Heart left ventricle (tissue), 13 donors: ENCODE data around the gene CHAF1A.

Experiments used
- CTCF ChIP-seq, 12 donors: fragments of 200-600 bp; sonication (generic) in 4 of 12; IDR thresholded peaks; one replicate each; pipeline versions ENCODE4 v1.5.0 to v1.8.0; 2018 to 2022; ENCODE audit warnings: antibody characterized with exemption in 12 of 12, mild to moderate bottlenecking in 5 of 12
- POLR2A ChIP-seq, 2 donors: fragments of 450-650 bp; IDR thresholded peaks; one replicate each; pipeline ENCODE4 v1.6.1; 2017; ENCODE audit warnings: antibody characterized with exemption in 2 of 2, mild to moderate bottlenecking in 2 of 2, moderate library complexity in 2 of 2
- donor health status: ischemic (EF 13 %, LVEDD 7.1; RV severe dilation, severe dysfunction).
- donor health status: DM: no; HTN: yes; CAD: no.
- donor health status: DM: no; HTN: no; CAD: no.
- donor health status: ischemic (EF 25% LVEDD 6.9; RV normal size, moderate dysfunction).
- donor health status: ischemic (EF 25% LVEDD 5.7; RV mildly dilated, moderate dysfunction).
- donor health status: ischemic (EF 35%, LVEDD 5.7; RV mildly dilated, moderate dysfunction).
- donor health status: nonischemic (EF 11% LVEDD 7.7; RV severe dilation, severe dysfunction).
- donor health status: DM: yes; HTN: yes; CAD: no.
- donor health status: PGD.
- donor health status: ischemic (EF 29% LVEDD 5.4; RV normal size, mild dysfunction).
- donor health status: nonischemic (EF 23%, LVEDD 6.1; RV moderate dilation, normal function).

DNA sequence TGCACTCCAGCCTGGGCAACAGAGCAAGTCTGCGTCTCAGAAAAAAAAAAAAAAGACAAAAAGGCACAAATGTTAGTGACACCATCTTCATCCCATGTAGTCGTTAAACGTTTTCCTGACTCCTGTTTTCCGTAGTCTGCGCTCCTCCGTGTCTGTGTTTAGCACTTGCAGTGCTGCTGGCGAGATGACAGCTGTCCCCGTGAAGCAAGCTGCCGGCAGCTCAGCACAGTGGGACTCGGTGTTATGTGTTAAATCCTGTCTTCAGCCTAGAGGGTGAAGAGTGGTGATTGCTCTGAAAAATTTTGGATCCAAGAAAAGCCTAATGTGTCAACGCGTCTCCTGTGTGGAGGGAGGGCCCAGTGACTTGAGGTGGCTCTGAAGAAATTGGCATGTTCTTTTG lies 36.8 kb downstream of the CHAF1A start:
- TF ChIP-seq CTCF (IDR thresholded peaks at IDR 0.05): no peak
- no peak for TF ChIP-seq POLR2A (IDR thresholded peaks at IDR 0.05)
